Gastroesophageal sphincter (tissue), 4 donors: Measurements from ENCODE around the gene PLCL1. TPM values are rescaled to one million over a fixed set of nuclear protein-coding genes. Genes with fewer than 3 reads are reported as not detected.
A peak's percentile ranks its signal among the peaks of the same experiment; 100 is the strongest.

Source experiments
- ATAC-seq: fragments of 150-250 bp; one replicate; pipeline ENCODE4 v1.9.1; 2016; ENCODE audit warnings: mild to moderate bottlenecking, moderate library complexity
- H3K27ac ChIP-seq, 4 donors: fragments of 200-600 bp; sonication (generic) in 3 of 4; 1 replicate in 3 of 4; 2 replicates in 1 of 4; pipeline ENCODE4 v1.5.1; 2016 to 2019
- H3K27me3 ChIP-seq: fragments of 200-600 bp; sonication (generic); one replicate; pipeline ENCODE4 v1.5.1; 2019
- H3K36me3 ChIP-seq, 2 donors: fragments of 200-600 bp; sonication (generic); one replicate each; pipeline ENCODE4 v1.5.1; 2019; ENCODE audit warnings: control low read depth in 1 of 2
- H3K4me1 ChIP-seq, 3 donors: fragments of 200-600 bp; sonication (generic); 1 replicate in 2 of 3; 2 replicates in 1 of 3; pipeline ENCODE4 v1.5.1; 2016 to 2019; ENCODE audit warnings: control low read depth in 2 of 3
- H3K4me3 ChIP-seq, 2 donors: fragments of 200-600 bp; sonication (generic); one replicate each; pipeline ENCODE4 v1.5.1; 2019; ENCODE audit warnings: mild to moderate bottlenecking in 1 of 2, moderate library complexity in 1 of 2
- H3K9me3 ChIP-seq, 3 donors: fragments of 200-600 bp; sonication (generic); one replicate each; pipeline ENCODE4 v1.5.1; 2017 to 2019; ENCODE audit warnings: control low read depth in 2 of 3
- EP300 ChIP-seq: sonication (generic); formaldehyde crosslinking; IDR thresholded peaks from one replicate; pipeline ENCODE4 v1.6.1; 2017; ENCODE audit warnings: antibody characterized with exemption, mild to moderate bottlenecking
- POLR2A ChIP-seq, 2 donors: fragments of 450-650 bp; IDR thresholded peaks; one replicate each; pipeline ENCODE4 v1.6.1; 2017; ENCODE audit warnings: antibody characterized with exemption in 2 of 2, mild to moderate bottlenecking in 2 of 2, moderate library complexity in 1 of 2
- POLR2AphosphoS5 ChIP-seq: sonication (generic); formaldehyde crosslinking; IDR thresholded peaks from one replicate; pipeline ENCODE4 v1.6.1; 2017; ENCODE audit warnings: antibody characterized with exemption
- WGBS, 2 donors: methylation state at CpG; one replicate each; pipeline ENCODE4 v1.1.5; 2018; ENCODE audit warnings: low coverage in 1 of 2; 5-methylcytosine and 5-hydroxymethylcytosine counted together
- total RNA-seq, 4 donors: library from RNA; depleted of rRNA; stranded (reverse); fragments of >200 nt; gene quantifications; one replicate each; pipeline ENCODE4 v1.1.0, GENCODE V29; 2016
- TF ChIP-seq, protein P1 (sequence below), 4 experiments: fragments of 200-600 bp in 2 of 4; fragments of 450-650 bp in 2 of 4; sonication (generic) in 1 of 4; IDR thresholded peaks; one replicate each; pipeline ENCODE4 v1.5.1; 2017 to 2019; ENCODE audit warnings: antibody characterized with exemption in 4 of 4, mild to moderate bottlenecking in 2 of 4, moderate library complexity in 2 of 4

Gene PLCL1
- 10 to 100 TPM; 23.4 to 89.2 (median 47.4) TPM for total RNA-seq

DNA sequence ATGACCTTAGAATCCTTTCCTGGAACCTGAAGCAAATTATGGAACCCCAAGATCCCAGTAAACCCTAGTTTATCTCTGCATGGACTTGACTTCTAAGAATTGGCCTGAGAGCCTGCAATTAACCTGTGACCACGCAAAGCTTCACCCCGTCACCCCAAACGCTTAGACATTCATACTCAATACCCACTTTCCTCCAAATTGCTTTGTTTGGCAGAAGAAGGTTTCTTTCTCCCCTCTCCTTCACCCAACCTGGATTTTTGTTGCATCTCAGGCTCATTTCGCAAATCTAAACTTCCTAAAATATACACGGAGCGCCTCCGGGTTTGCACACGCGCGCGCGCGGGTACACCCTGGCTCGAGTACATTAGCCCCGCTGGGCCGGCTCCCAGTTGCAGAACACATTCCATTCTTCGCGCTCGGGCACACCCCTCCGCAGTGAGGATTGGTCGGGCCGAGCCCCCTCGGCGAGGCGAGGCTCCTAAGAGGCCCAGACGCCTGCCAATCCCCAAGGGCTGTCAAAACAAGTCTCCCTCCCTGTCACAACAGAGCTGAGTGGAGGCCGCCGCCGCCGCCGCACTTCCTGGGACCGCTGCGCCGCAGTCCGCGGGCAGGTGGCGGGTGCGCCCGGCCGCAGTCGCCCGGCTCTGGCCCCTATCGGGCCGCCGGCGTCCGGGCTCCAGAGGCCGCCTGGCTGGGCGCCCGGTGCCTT, at the start of gene PLCL1:
Gene PLCL1, plus strand, starts transcription at position 545 of the 709 bp plus-strand sequence.
- ATAC-seq, result peak; percentile 98
- H3K27me3 ChIP-seq, result no peaks in the 10 kb centered on the region
- H3K27ac ChIP-seq, result peak within 1 kb of the TSS; percentile 75 to 93 (median 90)
- TF ChIP-seq, protein P1, sequence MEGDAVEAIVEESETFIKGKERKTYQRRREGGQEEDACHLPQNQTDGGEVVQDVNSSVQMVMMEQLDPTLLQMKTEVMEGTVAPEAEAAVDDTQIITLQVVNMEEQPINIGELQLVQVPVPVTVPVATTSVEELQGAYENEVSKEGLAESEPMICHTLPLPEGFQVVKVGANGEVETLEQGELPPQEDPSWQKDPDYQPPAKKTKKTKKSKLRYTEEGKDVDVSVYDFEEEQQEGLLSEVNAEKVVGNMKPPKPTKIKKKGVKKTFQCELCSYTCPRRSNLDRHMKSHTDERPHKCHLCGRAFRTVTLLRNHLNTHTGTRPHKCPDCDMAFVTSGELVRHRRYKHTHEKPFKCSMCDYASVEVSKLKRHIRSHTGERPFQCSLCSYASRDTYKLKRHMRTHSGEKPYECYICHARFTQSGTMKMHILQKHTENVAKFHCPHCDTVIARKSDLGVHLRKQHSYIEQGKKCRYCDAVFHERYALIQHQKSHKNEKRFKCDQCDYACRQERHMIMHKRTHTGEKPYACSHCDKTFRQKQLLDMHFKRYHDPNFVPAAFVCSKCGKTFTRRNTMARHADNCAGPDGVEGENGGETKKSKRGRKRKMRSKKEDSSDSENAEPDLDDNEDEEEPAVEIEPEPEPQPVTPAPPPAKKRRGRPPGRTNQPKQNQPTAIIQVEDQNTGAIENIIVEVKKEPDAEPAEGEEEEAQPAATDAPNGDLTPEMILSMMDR (IDR thresholded peaks at IDR 0.05), result peak in 2 of 4 experiments; percentile 28 to 31
- TF ChIP-seq POLR2A (IDR thresholded peaks at IDR 0.05) (peak; percentile 41 to 45), EP300 (no peak), POLR2AphosphoS5 (peak; percentile 61)
- H3K9me3 ChIP-seq, result no peaks in the 10 kb centered on the region
- no peaks in the 10 kb centered on the region for H3K36me3 ChIP-seq
- WGBS, 2 donors, result 0 to 6% methylated on average over 2 to 5 of the region's 50 CpGs
- H3K4me3 ChIP-seq, result peak within 1 kb of the TSS; percentile 93 to 97
- H3K4me1 ChIP-seq, result peaks cover 0 to 54% (median 11%) of the 10 kb centered on the region in 3 donors

DNA sequence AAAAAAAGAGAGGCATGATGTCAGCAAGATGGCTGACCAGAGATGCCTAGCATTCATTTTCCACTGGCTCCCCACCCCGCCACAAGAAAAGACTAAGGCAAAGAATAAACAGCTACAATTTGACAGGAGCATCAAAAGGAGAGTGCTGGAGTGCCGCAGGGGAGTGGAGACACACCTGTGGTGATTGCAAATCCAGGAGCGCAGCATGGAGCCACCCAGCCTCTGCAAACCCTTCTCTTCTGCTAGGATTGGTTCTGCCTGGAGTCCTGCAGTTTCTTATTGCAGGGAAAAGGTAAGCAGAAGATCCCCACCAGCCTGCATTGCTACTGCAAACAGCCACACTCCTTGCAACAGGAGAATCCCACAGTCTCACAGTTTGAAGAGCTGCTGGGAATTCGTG, 45.4 kb upstream of the PLCL1 start:
- Histone ChIP-seq H3K9me3 (peaks cover 0 to 27% (median 0%) of the 10 kb centered on the region in 3 donors), H3K27me3 (peaks cover 5% of the 10 kb centered on the region), H3K27ac (no peak overlapping the region), H3K4me3 (no peak overlapping the region), H3K36me3 (no peaks in the 10 kb centered on the region), H3K4me1 (no peaks in the 10 kb centered on the region)
- no peak for ATAC-seq
- WGBS, 2 donors, result 56 to 60% methylated on average over 1 to 2 of the region's 4 CpGs
- TF ChIP-seq, protein P1 (IDR thresholded peaks at IDR 0.05), result no peak
- TF ChIP-seq EP300 (no peak), POLR2A (IDR thresholded peaks at IDR 0.05) (no peak), POLR2AphosphoS5 (no peak)

DNA sequence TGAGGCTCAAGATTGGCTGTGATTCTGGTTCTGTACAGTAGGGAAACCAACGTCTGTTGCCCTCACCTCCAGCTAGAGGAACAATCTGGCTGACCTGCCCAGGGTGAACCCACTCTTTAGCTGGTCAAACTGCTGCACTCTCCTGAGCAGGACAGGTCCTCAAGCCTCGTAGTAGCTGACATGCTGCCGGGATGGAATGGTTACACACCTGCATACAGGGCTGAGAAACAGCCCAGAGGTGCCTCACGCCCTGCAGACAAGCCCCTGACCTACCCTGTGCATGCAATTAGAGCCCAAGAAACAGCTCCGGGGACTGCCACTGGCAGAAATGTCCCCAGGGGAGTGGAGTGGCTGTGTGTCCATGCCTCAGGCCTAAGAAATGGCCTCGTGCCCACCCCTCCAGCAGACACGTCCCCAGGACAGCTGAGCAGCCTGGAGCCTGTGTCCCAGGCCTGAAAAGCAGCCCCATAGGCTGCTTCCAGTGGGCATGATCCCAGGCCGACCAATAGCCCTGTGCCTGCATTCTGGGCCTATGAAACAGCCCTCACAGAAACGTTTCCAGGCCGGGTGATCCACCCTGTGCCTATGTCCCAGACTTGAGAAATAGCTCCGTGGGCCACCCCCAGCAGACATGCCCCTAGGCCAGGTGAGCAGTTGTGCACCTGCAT, 44.6 kb upstream of the PLCL1 start:
- TF ChIP-seq POLR2A (IDR thresholded peaks at IDR 0.05) (no peak), EP300 (no peak), POLR2AphosphoS5 (no peak)
- TF ChIP-seq, protein P1 (IDR thresholded peaks at IDR 0.05), result no peak
- no peak for ATAC-seq

DNA sequence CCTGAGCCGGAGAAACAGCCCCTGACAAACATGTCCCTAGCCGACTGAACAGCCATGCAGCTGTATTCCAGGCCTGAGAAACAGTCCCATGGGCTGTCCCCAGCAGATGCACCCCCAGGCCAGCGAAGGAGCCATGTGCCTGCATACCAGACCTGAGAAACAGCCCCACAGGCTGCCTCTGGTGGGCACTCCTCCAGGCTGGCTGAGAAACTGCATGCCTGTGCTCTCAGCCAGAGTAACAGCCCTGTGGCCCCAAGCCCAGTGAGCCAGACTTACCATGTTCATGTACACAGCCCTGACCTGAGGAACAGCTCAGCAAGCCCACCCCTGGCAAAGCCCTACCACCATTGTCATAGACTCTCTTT, 44.1 kb upstream of the PLCL1 start:
- no peak overlapping the region for H3K27ac ChIP-seq
- no CpG with 5 or more reads among the region's 3 CpGs for WGBS, 2 donors
- H3K36me3 ChIP-seq, result no peaks in the 10 kb centered on the region
- H3K9me3 ChIP-seq, result peaks cover 0 to 27% (median 0%) of the 10 kb centered on the region in 3 donors
- H3K4me3 ChIP-seq, result no peak overlapping the region
- no peak for ATAC-seq
- no peaks in the 10 kb centered on the region for H3K4me1 ChIP-seq
- H3K27me3 ChIP-seq, result peaks cover 5% of the 10 kb centered on the region
- TF ChIP-seq EP300 (no peak), POLR2AphosphoS5 (no peak), POLR2A (IDR thresholded peaks at IDR 0.05) (no peak)
- TF ChIP-seq, protein P1 (IDR thresholded peaks at IDR 0.05), result no peak

More for the DNA sequence above, 44.6 kb upstream of the PLCL1 start:
- Histone ChIP-seq H3K4me3 (no peak overlapping the region), H3K36me3 (no peaks in the 10 kb centered on the region), H3K4me1 (no peaks in the 10 kb centered on the region), H3K9me3 (peaks cover 0 to 27% (median 0%) of the 10 kb centered on the region in 3 donors), H3K27me3 (peaks cover 5% of the 10 kb centered on the region), H3K27ac (no peak overlapping the region)
- WGBS, 2 donors, result no CpG with 5 or more reads among the region's 11 CpGs
